Measurements from ENCODE around the gene SLC35F6.
A peak's percentile ranks its signal among the peaks of the same experiment; 100 is the strongest.

SLC35F6 gene

GRCh38 chr2:26716769-26717168 is 47.3 kb upstream of the SLC35F6 start:
- Histone ChIP-seq H4K8ac (ENCODE audit: low read depth, low read length) (no peak overlapping the region), H3K36me3 (replicated peaks in 1 of 2; ENCODE audit: control insufficient read depth in 2 of 2, insufficient read depth in 2 of 2, low read length in 2 of 2) (no peaks in the 10 kb centered on the region), H3K14ac (ENCODE audit: low read length) (no peak overlapping the region), H3K27me3 (ENCODE audit: control insufficient read depth in 3 of 3, insufficient read depth in 3 of 3, low read depth in 1 of 3, low read length in 3 of 3) (no peaks in the 10 kb centered on the region), H2BK15ac (ENCODE audit: low read length) (no peak overlapping the region), H2BK12ac (ENCODE audit: low read length) (no peak overlapping the region), H2BK120ac (ENCODE audit: low read depth, low read length) (no peak overlapping the region), H2AFZ (ENCODE audit: low read length) (no peak overlapping the region), H2AK5ac (ENCODE audit: low read depth, low read length) (no peak overlapping the region), H3K4me3 (ENCODE audit: low read length in 2 of 2) (no peak overlapping the region), H3K4ac (ENCODE audit: low read length) (no peak overlapping the region), H2BK5ac (ENCODE audit: low read length) (no peak overlapping the region), H3K18ac (ENCODE audit: low read length) (no peak overlapping the region), H3K4me2 (ENCODE audit: insufficient read depth, low read length, poor library complexity, severe bottlenecking) (no peak overlapping the region), H3K9ac (ENCODE audit: low read depth, low read length, poor library complexity) (no peak overlapping the region), H4K91ac (ENCODE audit: low read depth, low read length, poor library complexity) (no peak overlapping the region), H3K9me3 (replicated peaks in 1 of 2; ENCODE audit: control insufficient read depth in 2 of 2, insufficient read depth in 1 of 2, low read depth in 1 of 2, low read length in 2 of 2) (peaks cover 0 to 2% of the 10 kb centered on the region in 2 donors), H3K23ac (ENCODE audit: low read depth, low read length, poor library complexity) (no peak overlapping the region), H3K27ac (replicated peaks; ENCODE audit: low read length) (no peak overlapping the region), H3K79me1 (ENCODE audit: low read depth, low read length) (no peaks in the 10 kb centered on the region), H3K4me1 (ENCODE audit: control insufficient read depth in 2 of 2, insufficient read depth in 1 of 2, low read depth in 1 of 2, low read length in 2 of 2) (peaks cover 5 to 8% of the 10 kb centered on the region in 2 donors)
- no CpG with 5 or more reads among the region's 2 CpGs for WGBS, 2 donors (ENCODE audit: extremely low coverage in 2 of 2, insufficient read length in 2 of 2, insufficient replicate concordance in 1 of 2)
- DNase-seq (ENCODE audit: low spot score) = no peak

GRCh38 chr2:26717362-26717761 is 46.7 kb upstream of the SLC35F6 start:
- Histone ChIP-seq H2BK120ac (ENCODE audit: low read depth, low read length) (no peak overlapping the region), H4K8ac (ENCODE audit: low read depth, low read length) (no peak overlapping the region), H3K4me2 (ENCODE audit: insufficient read depth, low read length, poor library complexity, severe bottlenecking) (no peak overlapping the region), H3K9me3 (replicated peaks in 1 of 2; ENCODE audit: control insufficient read depth in 2 of 2, insufficient read depth in 1 of 2, low read depth in 1 of 2, low read length in 2 of 2) (peaks cover 0 to 2% of the 10 kb centered on the region in 2 donors), H3K18ac (ENCODE audit: low read length) (no peak overlapping the region), H3K4ac (ENCODE audit: low read length) (peak overlapping the region; percentile 28), H3K4me1 (ENCODE audit: control insufficient read depth in 2 of 2, insufficient read depth in 1 of 2, low read depth in 1 of 2, low read length in 2 of 2) (peaks cover 3 to 8% of the 10 kb centered on the region in 2 donors), H2BK5ac (ENCODE audit: low read length) (no peak overlapping the region), H3K4me3 (ENCODE audit: low read length in 2 of 2) (no peak overlapping the region), H3K79me1 (ENCODE audit: low read depth, low read length) (no peaks in the 10 kb centered on the region), H3K27ac (replicated peaks; ENCODE audit: low read length) (no peak overlapping the region), H4K91ac (ENCODE audit: low read depth, low read length, poor library complexity) (no peak overlapping the region), H2BK12ac (ENCODE audit: low read length) (no peak overlapping the region), H2AK5ac (ENCODE audit: low read depth, low read length) (no peak overlapping the region), H3K27me3 (ENCODE audit: control insufficient read depth in 3 of 3, insufficient read depth in 3 of 3, low read depth in 1 of 3, low read length in 3 of 3) (no peaks in the 10 kb centered on the region), H3K23ac (ENCODE audit: low read depth, low read length, poor library complexity) (no peak overlapping the region), H3K36me3 (replicated peaks in 1 of 2; ENCODE audit: control insufficient read depth in 2 of 2, insufficient read depth in 2 of 2, low read length in 2 of 2) (no peaks in the 10 kb centered on the region), H3K9ac (ENCODE audit: low read depth, low read length, poor library complexity) (no peak overlapping the region), H2BK15ac (ENCODE audit: low read length) (no peak overlapping the region), H3K14ac (ENCODE audit: low read length) (no peak overlapping the region), H2AFZ (ENCODE audit: low read length) (no peak overlapping the region)
- no peak for DNase-seq (ENCODE audit: low spot score)
- no CpG with 5 or more reads among the region's 5 CpGs for WGBS, 2 donors (ENCODE audit: extremely low coverage in 2 of 2, insufficient read length in 2 of 2, insufficient replicate concordance in 1 of 2)

GRCh38 chr2:26718949-26719686 is 45.0 kb upstream of the SLC35F6 start:
- Histone ChIP-seq H2BK120ac (ENCODE audit: low read depth, low read length) (no peak overlapping the region), H2AFZ (ENCODE audit: low read length) (no peak overlapping the region), H3K36me3 (replicated peaks in 1 of 2; ENCODE audit: control insufficient read depth in 2 of 2, insufficient read depth in 2 of 2, low read length in 2 of 2) (no peaks in the 10 kb centered on the region), H3K27me3 (ENCODE audit: control insufficient read depth in 3 of 3, insufficient read depth in 3 of 3, low read depth in 1 of 3, low read length in 3 of 3) (no peaks in the 10 kb centered on the region), H2BK15ac (ENCODE audit: low read length) (no peak overlapping the region), H3K18ac (ENCODE audit: low read length) (no peak overlapping the region), H4K91ac (ENCODE audit: low read depth, low read length, poor library complexity) (no peak overlapping the region), H3K4ac (ENCODE audit: low read length) (no peak overlapping the region), H3K79me1 (ENCODE audit: low read depth, low read length) (peaks cover 2% of the 10 kb centered on the region), H3K9me3 (replicated peaks in 1 of 2; ENCODE audit: control insufficient read depth in 2 of 2, insufficient read depth in 1 of 2, low read depth in 1 of 2, low read length in 2 of 2) (peaks cover 0 to 2% of the 10 kb centered on the region in 2 donors), H4K8ac (ENCODE audit: low read depth, low read length) (no peak overlapping the region), H3K4me3 (ENCODE audit: low read length in 2 of 2) (no peak overlapping the region), H3K14ac (ENCODE audit: low read length) (no peak overlapping the region), H2AK5ac (ENCODE audit: low read depth, low read length) (no peak overlapping the region), H2BK12ac (ENCODE audit: low read length) (no peak overlapping the region), H3K27ac (replicated peaks; ENCODE audit: low read length) (no peak overlapping the region), H2BK5ac (ENCODE audit: low read length) (no peak overlapping the region), H3K4me2 (ENCODE audit: insufficient read depth, low read length, poor library complexity, severe bottlenecking) (no peak overlapping the region), H3K4me1 (ENCODE audit: control insufficient read depth in 2 of 2, insufficient read depth in 1 of 2, low read depth in 1 of 2, low read length in 2 of 2) (peaks cover 3 to 8% of the 10 kb centered on the region in 2 donors), H3K9ac (ENCODE audit: low read depth, low read length, poor library complexity) (no peak overlapping the region), H3K23ac (ENCODE audit: low read depth, low read length, poor library complexity) (no peak overlapping the region)
- DNase-seq (ENCODE audit: low spot score) = no peak
- no CpG with 5 or more reads among the region's 6 CpGs for WGBS, 2 donors (ENCODE audit: extremely low coverage in 2 of 2, insufficient read length in 2 of 2, insufficient replicate concordance in 1 of 2)

GRCh38 chr2:26720322-26721114 is 43.6 kb upstream of the SLC35F6 start:
- WGBS, 2 donors (ENCODE audit: extremely low coverage in 2 of 2, insufficient read length in 2 of 2, insufficient replicate concordance in 1 of 2) = no CpG with 5 or more reads among the region's 7 CpGs
- H3K27ac ChIP-seq (replicated peaks; ENCODE audit: low read length) = no peak overlapping the region
- peaks cover 0 to 2% of the 10 kb centered on the region in 2 donors for H3K9me3 ChIP-seq (replicated peaks in 1 of 2; ENCODE audit: control insufficient read depth in 2 of 2, insufficient read depth in 1 of 2, low read depth in 1 of 2, low read length in 2 of 2)
- H2AK5ac ChIP-seq (ENCODE audit: low read depth, low read length) = peak overlapping the region; percentile 81
- H2BK12ac ChIP-seq (ENCODE audit: low read length) = no peak overlapping the region
- H3K4me2 ChIP-seq (ENCODE audit: insufficient read depth, low read length, poor library complexity, severe bottlenecking) = no peak overlapping the region
- H2AFZ ChIP-seq (ENCODE audit: low read length) = peak overlapping the region; percentile 40
- peaks cover 2% of the 10 kb centered on the region for H3K79me1 ChIP-seq (ENCODE audit: low read depth, low read length)
- peak overlapping the region; percentile 77 for H3K18ac ChIP-seq (ENCODE audit: low read length)
- H2BK5ac ChIP-seq (ENCODE audit: low read length) = no peak overlapping the region
- no peak overlapping the region for H3K14ac ChIP-seq (ENCODE audit: low read length)
- H3K9ac ChIP-seq (ENCODE audit: low read depth, low read length, poor library complexity) = no peak overlapping the region
- H4K91ac ChIP-seq (ENCODE audit: low read depth, low read length, poor library complexity) = no peak overlapping the region
- H3K36me3 ChIP-seq (replicated peaks in 1 of 2; ENCODE audit: control insufficient read depth in 2 of 2, insufficient read depth in 2 of 2, low read length in 2 of 2) = no peaks in the 10 kb centered on the region
- no peaks in the 10 kb centered on the region for H3K27me3 ChIP-seq (ENCODE audit: control insufficient read depth in 3 of 3, insufficient read depth in 3 of 3, low read depth in 1 of 3, low read length in 3 of 3)
- H3K23ac ChIP-seq (ENCODE audit: low read depth, low read length, poor library complexity) = peak overlapping the region; percentile 82
- H3K4ac ChIP-seq (ENCODE audit: low read length) = no peak overlapping the region
- H2BK15ac ChIP-seq (ENCODE audit: low read length) = peak overlapping the region; percentile 92
- no peak overlapping the region for H4K8ac ChIP-seq (ENCODE audit: low read depth, low read length)
- no peak overlapping the region for H3K4me3 ChIP-seq (ENCODE audit: low read length in 2 of 2)
- peaks cover 3 to 9% of the 10 kb centered on the region in 2 donors for H3K4me1 ChIP-seq (ENCODE audit: control insufficient read depth in 2 of 2, insufficient read depth in 1 of 2, low read depth in 1 of 2, low read length in 2 of 2)
- DNase-seq (ENCODE audit: low spot score) = no peak
- H2BK120ac ChIP-seq (ENCODE audit: low read depth, low read length) = no peak overlapping the region
